Measurements from ENCODE around the gene PITPNB.

PITPNB gene

GRCh38 chr22:27883656-27884350 lies 35.3 kb downstream of the PITPNB start:
- Histone ChIP-seq H3K4me3 (no peak overlapping the region), H3K27ac (peak overlapping the region in 1 of 21 experiments; percentile 63)

- H3K27ac ChIP-seq, result peak overlapping the region in 1 of 21 experiments; percentile 63
- H3K4me3 ChIP-seq, result no peak overlapping the region
These were observed 36.4 kb downstream of the PITPNB start for GRCh38 chr22:27882507-27883290.

GRCh38 chr22:27881421-27881820 lies 37.6 kb downstream of the PITPNB start:
- Histone ChIP-seq H3K4me3 (no peak overlapping the region), H3K27ac (peak overlapping the region in 12 of 21 experiments; percentile 17 to 63 (median 46))

GRCh38 chr22:27880778-27881394 lies 38.2 kb downstream of the PITPNB start:
- Histone ChIP-seq H3K4me3 (no peak overlapping the region), H3K27ac (peak overlapping the region in 13 of 21 experiments; percentile 20 to 80 (median 57))

- Histone ChIP-seq H3K27ac (no peak overlapping the region), H3K4me3 (no peak overlapping the region)
These were observed 39.1 kb downstream of the PITPNB start for GRCh38 chr22:27879923-27880322.

- Histone ChIP-seq H3K4me3 (no peak overlapping the region), H3K27ac (no peak overlapping the region)
These were observed 40.5 kb downstream of the PITPNB start for GRCh38 chr22:27878541-27878940.

- H3K4me3 ChIP-seq, result no peak overlapping the region
- no peak overlapping the region for H3K27ac ChIP-seq
These were observed 41.6 kb downstream of the PITPNB start for GRCh38 chr22:27877501-27877900.

GRCh38 chr22:27876684-27877083 lies 42.4 kb downstream of the PITPNB start:
- H3K27ac ChIP-seq, result no peak overlapping the region
- H3K4me3 ChIP-seq, result no peak overlapping the region

GRCh38 chr22:27875951-27876350 lies 43.1 kb downstream of the PITPNB start:
- Histone ChIP-seq H3K27ac (no peak overlapping the region), H3K4me3 (no peak overlapping the region)

GRCh38 chr22:27874764-27875163 lies 44.3 kb downstream of the PITPNB start:
- H3K27ac ChIP-seq, result peak overlapping the region in 1 of 21 experiments; percentile 18
- no peak overlapping the region for H3K4me3 ChIP-seq

GRCh38 chr22:27874185-27874584 lies 44.9 kb downstream of the PITPNB start:
- peak overlapping the region in 3 of 21 experiments; percentile 11 to 19 (median 18) for H3K27ac ChIP-seq
- H3K4me3 ChIP-seq, result no peak overlapping the region

- Histone ChIP-seq H3K27ac (peak overlapping the region in 3 of 21 experiments; percentile 11 to 32 (median 19)), H3K4me3 (no peak overlapping the region)
These were observed 45.6 kb downstream of the PITPNB start for GRCh38 chr22:27873472-27873871.

GRCh38 chr22:27872488-27872887 lies 46.6 kb downstream of the PITPNB start:
- no peak overlapping the region for H3K4me3 ChIP-seq
- no peak overlapping the region for H3K27ac ChIP-seq

GRCh38 chr22:27871306-27872014 lies 47.6 kb downstream of the PITPNB start:
- no peak overlapping the region for H3K27ac ChIP-seq
- H3K4me3 ChIP-seq, result no peak overlapping the region

GRCh38 chr22:27870234-27871191 lies 48.5 kb downstream of the PITPNB start:
- peak overlapping the region in 5 of 21 experiments; percentile 2 to 14 (median 11) for H3K27ac ChIP-seq

GRCh38 chr22:27868732-27869282 lies 50.2 kb downstream of the PITPNB start:
- Histone ChIP-seq H3K4me3 (no peak overlapping the region), H3K27ac (peak overlapping the region in 15 of 21 experiments; percentile 20 to 81 (median 60))

More at GRCh38 chr22:27870234-27871191, 48.5 kb downstream of the PITPNB start:
- no peak overlapping the region for H3K4me3 ChIP-seq

- no peak overlapping the region for H3K4me3 ChIP-seq
- H3K27ac ChIP-seq, result peak overlapping the region in 18 of 21 experiments; percentile 20 to 81 (median 61)
These were observed 50.9 kb downstream of the PITPNB start for GRCh38 chr22:27867953-27868731.
